Pancreas (tissue), 10 donors: Measurements from ENCODE around the gene CXCL11. TPM values are rescaled to one million over a fixed set of nuclear protein-coding genes. Genes with fewer than 3 reads are reported as not detected.

ENCODE experiments used
- ATAC-seq, 4 donors: fragments of 200-7000 bp; cut with Tn5 transposase; one replicate each; pipeline versions ENCODE4 v1.8.0 to v1.9.1; 2020; ENCODE audit warnings: mild to moderate bottlenecking in 4 of 4, moderate library complexity in 4 of 4
- DNase-seq, 6 donors: peaks; one replicate each; pipeline ENCODE4 v3.0.0-alpha.2; 2020
- FAIRE-seq: peaks from 2 replicates; lab custom pipeline; 2012; peaks lifted over from hg19 to GRCh38; lab: Jason Lieb, UNC
- H3K27ac ChIP-seq, 4 donors: fragments of 200-600 bp; sonication (generic); 1 replicate in 3 of 4; 2 replicates in 1 of 4; pipeline versions ENCODE4 v1.5.0 to v1.8.0; 2020
- H3K27me3 ChIP-seq, 4 donors: fragments of 200-600 bp; one replicate each; pipeline ENCODE4 v1.8.0; 2021
- H3K36me3 ChIP-seq, 3 donors: fragments of 200-600 bp; sonication (generic) in 1 of 3; one replicate each; pipeline versions ENCODE4 v1.5.0 to v1.8.0; 2020 to 2021
- H3K4me1 ChIP-seq, 3 donors: fragments of 200-600 bp; one replicate each; pipeline ENCODE4 v1.8.0; 2021
- H3K4me3 ChIP-seq, 4 donors: fragments of 200-600 bp; sonication (generic) in 2 of 4; one replicate each; pipeline versions ENCODE4 v1.5.0 to v1.8.0; 2020 to 2021
- H3K9me3 ChIP-seq, 4 donors: fragments of 200-600 bp; one replicate each; pipeline ENCODE4 v1.8.0; 2021
- CTCF ChIP-seq, 4 donors: fragments of 200-600 bp; sonication (generic) in 3 of 4; IDR thresholded peaks; one replicate each; pipeline versions ENCODE4 v1.5.0 to v1.8.0; 2021; ENCODE audit warnings: antibody characterized with exemption in 4 of 4
- WGBS, 2 donors: extraction: QIAGEN DNeasy Blood & Tissue Kit; methylation state at CpG; one replicate each; pipeline ENCODE4 v1.1.7; 2013; 5-methylcytosine and 5-hydroxymethylcytosine counted together
- intact Hi-C, 3 donors: fragments of 100-400 bp; cut with DNase I; formaldehyde crosslinking; loops; one replicate each; pipeline versions ENCODE4 v1.11.1 to v1.14.2; 2022
- polyA plus RNA-seq, 2 donors: library from polyadenylated mRNA; stranded (reverse); fragments of 200-250 nt; gene quantifications; one replicate each; pipeline ENCODE4 v1.2.3, GENCODE V29; 2013
- total RNA-seq, 6 donors: library from RNA; stranded (reverse); fragmentation: NEBNext Ultra II Directional in 4 of 6; extraction: Animal tissue kit (Norgen Biotek cat#: 25700) in 4 of 6; gene quantifications; one replicate each; pipeline versions ENCODE4 v1.2.1 to v1.2.4, GENCODE V29; 2021 to 2023
- donor health status: healthy with polysubstance abuse.
- donor health status: DM: no; HTN: no; CAD: no; lungs with moderate emphysema.
- donor health status: DM: no; HTN: no; CAD: no.
- donor health status: control.
- donor health status: control.
- donor health status: Bipolar disorder and iron deficiency.
- donor health status: DM: yes; HTN: yes; CAD: no.
- donor health status: DM: no; HTN: no; CAD: no.
- donor health status: DM: no; HTN: no; CAD: no.
- donor health status: DM: yes; HTN: yes; CAD: no.

CXCL11 gene
- total and polyA plus RNA-seq, 8 donors = 0.13 to 3.7 (median 1.4) TPM

- no peak overlapping the region for H3K4me3 ChIP-seq
- peaks cover 0 to 14% (median 13%) of the 10 kb centered on the region in 3 donors for H3K4me1 ChIP-seq
- no peaks in the 10 kb centered on the region for H3K36me3 ChIP-seq
- ATAC-seq = no peak
- FAIRE-seq = no peak
- 85 to 88% methylated on average over 1 of the region's 1 CpG for WGBS, 2 donors
- H3K27me3 ChIP-seq = no peaks in the 10 kb centered on the region
- DNase-seq = no peak
- no peaks in the 10 kb centered on the region for H3K9me3 ChIP-seq
- intact Hi-C loops = no loop called here
- TF ChIP-seq CTCF (IDR thresholded peaks at IDR 0.05) = no peak
- peak overlapping the region in 2 of 4 donors; percentile 15 to 51 for H3K27ac ChIP-seq
Observed at GRCh38 chr4:76012388-76012801, 23.5 kb downstream of the CXCL11 start.

GRCh38 chr4:76011700-76012387 lies 24.0 kb downstream of the CXCL11 start:
- no peak overlapping the region for H3K4me3 ChIP-seq

GRCh38 chr4:76011018-76011670 lies 24.7 kb downstream of the CXCL11 start:
- Histone ChIP-seq H3K36me3 (no peaks in the 10 kb centered on the region), H3K27ac (peak overlapping the region in 2 of 4 donors; percentile 15 to 51), H3K9me3 (no peaks in the 10 kb centered on the region), H3K4me1 (peaks cover 0 to 20% (median 13%) of the 10 kb centered on the region in 3 donors), H3K27me3 (no peaks in the 10 kb centered on the region), H3K4me3 (no peak overlapping the region)
- no peak for ATAC-seq
- TF ChIP-seq CTCF (IDR thresholded peaks at IDR 0.05) = no peak
- peak in 1 of 6 donors; percentile 51 for DNase-seq
- 95 to 97% methylated on average over 31 of the region's 31 CpGs for WGBS, 2 donors
- FAIRE-seq = no peak
- intact Hi-C loops = no loop called here

More at GRCh38 chr4:76011700-76012387, 24.0 kb downstream of the CXCL11 start:
- Histone ChIP-seq H3K9me3 (no peaks in the 10 kb centered on the region), H3K4me1 (peaks cover 0 to 16% (median 13%) of the 10 kb centered on the region in 3 donors), H3K27me3 (no peaks in the 10 kb centered on the region), H3K27ac (peak overlapping the region in 2 of 4 donors; percentile 15 to 51), H3K36me3 (no peaks in the 10 kb centered on the region)
- WGBS, 2 donors = 76 to 86% methylated on average over 13 of the region's 13 CpGs
- intact Hi-C loops = no loop called here
- DNase-seq (no peak), ATAC-seq (no peak), FAIRE-seq (no peak)
- no peak for TF ChIP-seq CTCF (IDR thresholded peaks at IDR 0.05)

- 95 to 96% methylated on average over 13 of the region's 13 CpGs for WGBS, 2 donors
- no peak for TF ChIP-seq CTCF (IDR thresholded peaks at IDR 0.05)
- no peak for FAIRE-seq
- no peaks in the 10 kb centered on the region for H3K27me3 ChIP-seq
- ATAC-seq = no peak
- H3K9me3 ChIP-seq = no peaks in the 10 kb centered on the region
- H3K4me1 ChIP-seq = peaks cover 0 to 20% (median 13%) of the 10 kb centered on the region in 3 donors
- no peak overlapping the region for H3K4me3 ChIP-seq
- DNase-seq = no peak
- intact Hi-C loops = no loop called here
- H3K36me3 ChIP-seq = no peaks in the 10 kb centered on the region
- no peak overlapping the region for H3K27ac ChIP-seq
Observed at GRCh38 chr4:76010576-76010975, 25.3 kb downstream of the CXCL11 start.
